Retinal pigment epithelial cell (primary cell): ENCODE measurements around the gene DPP8.

Experiments
- DNase-seq: peaks from one replicate; pipeline ENCODE4 v3.0.0-alpha.2; 2010; ENCODE audit warnings: low read depth
- H3K4me3 ChIP-seq: 2 replicates; pipeline ENCODE4 v1.5.1; 2011; ENCODE audit warnings: mild to moderate bottlenecking, low read length, control low read depth, moderate library complexity
- TF ChIP-seq, protein P1 (sequence below): conservative IDR thresholded peaks from 2 replicates; pipeline ENCODE4 v1.5.1; 2011; ENCODE audit warnings: low read depth, low read length, control low read depth, inconsistent platforms

Gene DPP8

DNA sequence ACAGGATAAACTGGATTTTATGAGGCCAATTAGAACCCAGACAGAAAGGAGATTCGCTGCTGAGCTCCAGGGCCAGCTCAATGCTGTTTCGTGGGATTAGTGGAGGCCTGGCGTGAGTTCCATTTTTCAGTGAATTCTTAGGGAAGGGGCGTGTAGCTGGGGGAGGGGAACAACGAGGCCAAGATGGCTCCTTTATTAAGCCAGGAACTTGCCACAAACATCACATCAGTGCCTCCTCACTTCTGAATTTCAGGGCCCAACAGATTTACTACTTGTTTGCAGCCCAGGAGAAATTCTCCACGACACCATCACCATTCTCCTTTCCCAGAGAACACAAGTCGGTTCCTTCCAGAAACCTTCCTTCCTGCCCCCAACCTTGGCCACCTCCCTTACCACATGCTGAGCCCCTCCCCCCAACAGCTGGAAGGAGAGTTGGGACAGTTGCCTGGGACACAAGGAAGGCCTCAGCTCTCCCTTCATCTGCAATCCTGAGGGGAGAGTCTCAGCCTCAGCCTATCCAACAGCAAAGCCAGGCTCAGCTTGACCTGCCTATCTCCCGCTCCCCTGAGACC is 100.6 kb downstream of the DPP8 start:
- no peak overlapping the region for H3K4me3 ChIP-seq
- DNase-seq, result peak; percentile 46
- TF ChIP-seq, protein P1, sequence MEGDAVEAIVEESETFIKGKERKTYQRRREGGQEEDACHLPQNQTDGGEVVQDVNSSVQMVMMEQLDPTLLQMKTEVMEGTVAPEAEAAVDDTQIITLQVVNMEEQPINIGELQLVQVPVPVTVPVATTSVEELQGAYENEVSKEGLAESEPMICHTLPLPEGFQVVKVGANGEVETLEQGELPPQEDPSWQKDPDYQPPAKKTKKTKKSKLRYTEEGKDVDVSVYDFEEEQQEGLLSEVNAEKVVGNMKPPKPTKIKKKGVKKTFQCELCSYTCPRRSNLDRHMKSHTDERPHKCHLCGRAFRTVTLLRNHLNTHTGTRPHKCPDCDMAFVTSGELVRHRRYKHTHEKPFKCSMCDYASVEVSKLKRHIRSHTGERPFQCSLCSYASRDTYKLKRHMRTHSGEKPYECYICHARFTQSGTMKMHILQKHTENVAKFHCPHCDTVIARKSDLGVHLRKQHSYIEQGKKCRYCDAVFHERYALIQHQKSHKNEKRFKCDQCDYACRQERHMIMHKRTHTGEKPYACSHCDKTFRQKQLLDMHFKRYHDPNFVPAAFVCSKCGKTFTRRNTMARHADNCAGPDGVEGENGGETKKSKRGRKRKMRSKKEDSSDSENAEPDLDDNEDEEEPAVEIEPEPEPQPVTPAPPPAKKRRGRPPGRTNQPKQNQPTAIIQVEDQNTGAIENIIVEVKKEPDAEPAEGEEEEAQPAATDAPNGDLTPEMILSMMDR, result no peak

DNA sequence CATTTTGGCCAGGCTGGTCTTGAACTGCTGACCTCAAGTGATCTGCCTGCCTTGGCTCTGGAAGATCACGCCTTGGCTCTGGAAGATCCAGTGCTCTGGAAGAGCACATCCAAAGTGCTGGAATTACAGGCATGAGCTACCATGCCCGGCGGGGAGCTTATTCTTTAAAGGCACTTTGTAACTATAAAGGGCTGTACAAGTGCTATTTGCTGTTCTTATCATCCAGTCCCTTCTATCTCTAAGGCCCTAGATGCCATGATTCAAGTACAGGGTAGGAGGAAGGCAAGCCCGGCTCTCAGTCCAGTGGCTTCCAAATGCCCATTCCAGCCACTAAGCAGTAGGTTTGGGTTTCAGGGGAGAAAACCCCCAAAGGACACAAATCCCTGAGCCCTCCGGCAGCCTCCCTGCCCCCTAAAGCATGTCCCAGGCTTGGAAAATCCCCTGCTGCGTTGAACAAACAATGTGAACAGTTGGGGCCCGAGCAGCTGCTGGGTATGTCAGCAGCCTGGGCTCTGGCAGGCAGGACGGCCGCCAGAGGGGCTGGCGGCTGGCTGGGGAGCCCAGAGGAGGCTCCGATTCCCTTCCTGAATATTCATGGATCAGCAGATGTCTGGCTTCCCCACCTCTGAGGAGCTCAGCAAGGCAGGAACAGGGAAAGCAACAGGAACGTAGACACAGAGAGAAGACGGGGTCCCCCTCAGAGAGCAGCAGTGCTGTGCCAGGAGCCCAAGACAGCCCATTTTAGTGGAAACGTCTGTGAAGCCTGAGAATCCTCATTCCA is 102.5 kb downstream of the DPP8 start:
- DNase-seq, result no peak
- H3K4me3 ChIP-seq, result no peak overlapping the region
- TF ChIP-seq, protein P1, result no peak

DNA sequence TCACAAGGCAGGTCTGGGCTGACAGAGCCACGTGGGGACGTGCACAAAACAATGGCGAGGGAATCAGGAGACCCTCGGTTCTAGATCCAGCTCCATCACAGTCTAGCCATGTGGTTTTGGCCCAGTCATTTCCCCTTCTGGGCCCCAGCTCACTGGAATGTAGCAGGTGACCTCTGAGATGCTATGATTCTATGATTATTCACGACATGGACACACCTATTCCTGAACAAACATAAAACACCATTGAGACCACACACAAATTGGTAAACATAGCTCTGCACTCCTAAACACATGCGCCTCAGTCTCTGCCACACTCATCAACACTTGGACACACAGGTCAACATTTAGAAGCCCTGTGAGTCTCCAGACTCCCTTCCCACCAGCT is 103.7 kb downstream of the DPP8 start:
- no peak overlapping the region for H3K4me3 ChIP-seq
- TF ChIP-seq, protein P1, result no peak
- no peak for DNase-seq

DNA sequence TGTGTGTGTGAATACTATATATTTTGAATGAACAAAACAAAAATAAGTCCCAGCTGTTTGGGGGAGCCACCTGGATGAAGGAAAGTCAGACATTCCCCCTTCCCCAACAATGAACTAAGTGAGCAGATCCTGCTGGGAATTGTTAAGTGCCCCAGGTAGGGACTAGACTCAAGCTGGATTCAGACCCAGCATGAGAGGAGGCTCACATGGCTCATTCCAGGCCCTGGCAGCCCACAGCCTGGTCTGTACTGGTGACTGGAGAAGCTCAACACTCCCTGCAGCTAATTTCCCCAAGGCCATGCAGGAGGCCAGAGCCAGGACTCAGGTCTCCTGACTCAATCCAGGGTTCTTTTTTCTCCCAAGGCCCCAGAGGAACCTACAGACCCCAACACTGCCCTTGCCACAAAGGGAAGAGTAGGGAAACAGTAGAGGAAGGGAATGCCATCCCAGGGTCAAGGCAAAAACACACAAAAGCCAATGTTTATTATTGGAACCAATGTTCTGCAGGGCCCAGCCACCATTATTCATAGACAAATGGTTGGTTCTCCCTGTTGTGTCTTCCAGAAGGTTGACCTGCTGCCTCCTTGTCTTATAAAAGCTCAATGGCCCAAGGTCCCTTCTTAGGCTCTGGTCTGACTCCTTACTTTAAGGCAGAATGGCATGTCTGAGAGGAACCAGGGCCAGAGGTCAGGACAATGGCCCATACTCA is 104.3 kb downstream of the DPP8 start:
- TF ChIP-seq, protein P1, result no peak
- no peak for DNase-seq
- H3K4me3 ChIP-seq, result no peak overlapping the region

DNA sequence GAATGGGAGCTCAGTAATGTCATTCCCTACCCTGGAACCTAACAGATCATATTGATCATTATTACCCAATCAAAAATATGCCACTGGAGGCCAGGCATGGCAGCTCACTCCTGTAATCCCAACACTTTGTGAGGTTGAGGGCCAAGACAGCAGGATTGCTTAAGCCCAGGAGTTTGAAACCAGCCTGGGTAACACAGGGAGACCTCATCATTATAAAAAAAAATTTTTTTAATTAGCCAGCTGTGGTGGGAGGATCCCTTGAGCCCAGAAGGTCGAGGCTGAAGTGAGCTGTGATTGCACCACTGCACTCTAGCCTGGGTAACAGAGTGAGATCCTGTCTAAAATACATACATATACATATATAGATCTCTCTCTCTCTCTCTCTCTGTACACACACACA is 104.9 kb downstream of the DPP8 start:
- TF ChIP-seq, protein P1, result no peak

GRCh38 chr15:65411465-65412071 is 105.9 kb downstream of the DPP8 start:
- no peak overlapping the region for H3K4me3 ChIP-seq
- TF ChIP-seq, protein P1, result no peak
- no peak for DNase-seq

More for the DNA sequence above, 104.9 kb downstream of the DPP8 start:
- no peak overlapping the region for H3K4me3 ChIP-seq
- no peak for DNase-seq
